SU-DHL-6 (cell line): ENCODE data around the gene GRM5.

Source experiments
- CTCF ChIP-seq: fragments of 200-600 bp; sonication (generic); IDR thresholded peaks from one replicate; pipeline ENCODE4 v1.5.1; 2017; ENCODE audit warnings: antibody characterized with exemption, mild to moderate bottlenecking, low read length, moderate library complexity; ENCODE audit not compliant: insufficient read depth, poor library complexity, severe bottlenecking
- EZH2phosphoT487 ChIP-seq: fragments of 200-600 bp; sonication (generic), shearing (Covaris generic); conservative IDR thresholded peaks from 2 replicates; pipeline ENCODE4 v1.6.1; 2018; ENCODE audit warnings: mild to moderate bottlenecking, antibody characterized with exemption, low read length, moderate library complexity, mixed read lengths

- no peak for TF ChIP-seq CTCF
- no peak for TF ChIP-seq EZH2phosphoT487
Measured at GRCh38 chr11:88521399-88521798, 544.4 kb downstream of the GRM5 start.
